MM.1S (cell line): ENCODE measurements around the gene LHB.

ENCODE experiments used
- DNase-seq: peaks from one replicate; pipeline ENCODE4 v3.0.0-alpha.2; 2015
- H2AFZ ChIP-seq: fragments of 300-600 bp; sonication (generic); 2 replicates; pipeline ENCODE4 v1.6.0; 2016; ENCODE audit warnings: antibody characterized with exemption, low read length
- H3F3A ChIP-seq: fragments of 300-600 bp; sonication (generic); 2 replicates; pipeline ENCODE4 v1.6.1; 2016; ENCODE audit warnings: mild to moderate bottlenecking, antibody characterized with exemption, low read length, moderate library complexity, mixed read lengths; ENCODE audit not compliant: insufficient read depth
- H3K27ac ChIP-seq: fragments of 300-600 bp; sonication (generic); 2 replicates; pipeline ENCODE4 v1.5.1; 2016; ENCODE audit warnings: mild to moderate bottlenecking, low read length
- H3K27me3 ChIP-seq: fragments of 300-600 bp; sonication (generic); replicated peaks from 2 replicates; pipeline ENCODE4 v1.6.0; 2016; ENCODE audit warnings: low read length; ENCODE audit not compliant: insufficient read depth
- H3K36me3 ChIP-seq: fragments of 300-600 bp; sonication (generic); replicated peaks from 2 replicates; pipeline ENCODE4 v1.6.1; 2016; ENCODE audit warnings: mild to moderate bottlenecking, low read length, mixed read lengths; ENCODE audit not compliant: insufficient read depth
- H3K4me1 ChIP-seq: fragments of 300-600 bp; sonication (generic); 2 replicates; pipeline ENCODE4 v1.6.1; 2016; ENCODE audit warnings: low read length, mixed read lengths
- H3K4me2 ChIP-seq: fragments of 300-600 bp; sonication (generic); 2 replicates; pipeline ENCODE4 v1.6.0; 2016; ENCODE audit warnings: low read depth, low read length
- H3K4me3 ChIP-seq: fragments of 300-600 bp; sonication (generic); 2 replicates; pipeline ENCODE4 v1.5.1; 2016; ENCODE audit warnings: low read length, mixed read lengths
- H3K79me2 ChIP-seq: fragments of 300-600 bp; sonication (generic); 2 replicates; pipeline ENCODE4 v1.6.1; 2016; ENCODE audit warnings: mixed run types, low read length, mixed read lengths
- H3K9ac ChIP-seq: fragments of 300-600 bp; sonication (generic); 2 replicates; pipeline ENCODE4 v1.6.1; 2016; ENCODE audit warnings: low read length, mixed read lengths
- H3K9me2 ChIP-seq: fragments of 300-600 bp; sonication (generic); replicated peaks from 2 replicates; pipeline ENCODE4 v1.6.1; 2016; ENCODE audit warnings: mild to moderate bottlenecking, low read length, mixed read lengths; ENCODE audit not compliant: insufficient read depth
- H3K9me3 ChIP-seq: fragments of 300-600 bp; sonication (generic); replicated peaks from 2 replicates; pipeline ENCODE4 v1.6.1; 2016; ENCODE audit warnings: mild to moderate bottlenecking, low read length, mixed read lengths; ENCODE audit not compliant: insufficient read depth
- H4K20me1 ChIP-seq: fragments of 300-600 bp; sonication (generic); 2 replicates; pipeline ENCODE4 v1.6.1; 2016; ENCODE audit warnings: mild to moderate bottlenecking, low read length, moderate library complexity, mixed read lengths; ENCODE audit not compliant: insufficient read depth
- CTCF ChIP-seq: fragments of 300-600 bp; sonication (generic); IDR thresholded peaks from 2 replicates; pipeline ENCODE4 v1.5.1; 2016; ENCODE audit warnings: antibody characterized with exemption, low read length, mixed read lengths
- EZH2 ChIP-seq: fragments of 300-600 bp; sonication (generic); optimal IDR thresholded peaks from 2 replicates; pipeline ENCODE3; 2017; ENCODE audit warnings: low read depth, mild to moderate bottlenecking, antibody characterized with exemption, low read length, mixed read lengths
- EZH2phosphoT487 ChIP-seq: fragments of 300-600 bp; sonication (generic); IDR thresholded peaks from 2 replicates; pipeline ENCODE4 v1.6.1; 2018; ENCODE audit warnings: antibody characterized with exemption, low read length

Gene LHB

GRCh38 chr19:49006905-49007304, 10.0 kb downstream of the LHB start:
- Histone ChIP-seq H3K27me3 (no peaks in the 10 kb centered on the region), H3K4me1 (no peaks in the 10 kb centered on the region), H3K36me3 (peaks cover 3% of the 10 kb centered on the region; the same call in 1 of the 2 replicates), H3K79me2 (no peaks in the 10 kb centered on the region), H3K27ac (no peak overlapping the region), H3F3A (no peaks in the 10 kb centered on the region), H3K4me2 (no peak overlapping the region), H4K20me1 (no peaks in the 10 kb centered on the region), H3K9me3 (no peaks in the 10 kb centered on the region), H3K9me2 (no peaks in the 10 kb centered on the region), H2AFZ (no peak overlapping the region), H3K4me3 (no peak overlapping the region), H3K9ac (no peak overlapping the region)
- TF ChIP-seq EZH2 (no peak), CTCF (no peak), EZH2phosphoT487 (no peak)
- no peak for DNase-seq

GRCh38 chr19:49004964-49005614, 11.8 kb downstream of the LHB start:
- peaks cover 3% of the 10 kb centered on the region; the same call in 1 of the 2 replicates for H3K36me3 ChIP-seq
- no peak overlapping the region for H2AFZ ChIP-seq
- H4K20me1 ChIP-seq = no peaks in the 10 kb centered on the region

GRCh38 chr19:49004133-49004532, 12.8 kb downstream of the LHB start:
- no peak for DNase-seq
- Histone ChIP-seq H3K9me2 (no peaks in the 10 kb centered on the region), H3K36me3 (peaks cover 3% of the 10 kb centered on the region; the same call in 1 of the 2 replicates), H3K79me2 (peaks cover 7% of the 10 kb centered on the region), H3K9ac (no peak overlapping the region), H3K4me2 (no peak overlapping the region), H3K4me3 (no peak overlapping the region), H3K4me1 (no peaks in the 10 kb centered on the region), H3F3A (no peaks in the 10 kb centered on the region), H3K9me3 (no peaks in the 10 kb centered on the region), H2AFZ (no peak overlapping the region), H4K20me1 (no peaks in the 10 kb centered on the region), H3K27me3 (no peaks in the 10 kb centered on the region), H3K27ac (no peak overlapping the region)
- TF ChIP-seq EZH2 = no peak
- TF ChIP-seq EZH2phosphoT487 = no peak
- TF ChIP-seq CTCF = no peak

More at GRCh38 chr19:49004964-49005614, 11.8 kb downstream of the LHB start:
- Histone ChIP-seq H3K27me3 (no peaks in the 10 kb centered on the region), H3K4me1 (no peaks in the 10 kb centered on the region), H3K9ac (no peak overlapping the region), H3K4me3 (no peak overlapping the region), H3K9me2 (no peaks in the 10 kb centered on the region), H3K79me2 (no peaks in the 10 kb centered on the region; the same call in 1 of the 2 replicates), H3K4me2 (no peak overlapping the region), H3F3A (no peaks in the 10 kb centered on the region), H3K9me3 (no peaks in the 10 kb centered on the region), H3K27ac (no peak overlapping the region)
- DNase-seq = no peak
- TF ChIP-seq EZH2phosphoT487 (no peak), EZH2 (no peak), CTCF (no peak)
